ENCODE data around the gene SLC12A1. TPM values are rescaled to one million over a fixed set of nuclear protein-coding genes. Genes with fewer than 3 reads are reported as not detected.
A peak's percentile ranks its signal among the peaks of the same experiment; 100 is the strongest.

Gene SLC12A1
- total and polyA plus RNA-seq, 2 of the 8 experiments (the other 6 are each of a cell fraction or from before 2014, with no cell fraction given) = 0.63 to 1.0 TPM

GRCh38 chr15:48352474-48353072, 146.5 kb downstream of the SLC12A1 start:
- Histone ChIP-seq H2BK20ac (ENCODE audit: low read length) (no peak overlapping the region), H3K9ac (replicated peaks in 1 of 4; ENCODE audit: extremely low read depth in 1 of 4, low read depth in 3 of 4, low read length in 3 of 4) (no peak overlapping the region), H2AK5ac (ENCODE audit: low read depth, low read length) (no peak overlapping the region), H2BK12ac (ENCODE audit: low read depth, low read length) (no peak overlapping the region), H2AFZ (ENCODE audit: low read length) (no peak overlapping the region), H3K79me1 (ENCODE audit: low read depth, low read length) (no peaks in the 10 kb centered on the region), H3K4ac (replicated peaks; ENCODE audit: insufficient read length, low read depth, low read length) (no peak overlapping the region), H2BK120ac (replicated peaks; ENCODE audit: low read depth, low read length) (no peak overlapping the region), H4K5ac (ENCODE audit: insufficient read length, low read depth, low read length) (no peak overlapping the region), H3K4me3 (ENCODE audit: extremely low read depth in 1 of 4, insufficient read depth in 2 of 4, low read depth in 3 of 4, low read length in 4 of 4) (no peak overlapping the region), H3K79me2 (ENCODE audit: control insufficient read depth in 1 of 2, insufficient read depth in 2 of 2, low read length in 2 of 2) (no peaks in the 10 kb centered on the region), H4K8ac (ENCODE audit: extremely low read depth, insufficient read depth, low read length) (no peak overlapping the region), H3K36me3 (ENCODE audit: control insufficient read depth in 2 of 4, insufficient read depth in 4 of 4, low read length in 3 of 4) (no peaks in the 10 kb centered on the region), H3K23me2 (ENCODE audit: low read depth, low read length) (no peaks in the 10 kb centered on the region), H3K18ac (ENCODE audit: extremely low read depth, low read length) (no peak overlapping the region), H3K14ac (ENCODE audit: insufficient read length) (no peak overlapping the region), H3K56ac (replicated peaks; ENCODE audit: insufficient read length, low read depth, low read length) (no peak overlapping the region), H3K27me3 (replicated peaks in 1 of 4; ENCODE audit: control insufficient read depth in 3 of 4, extremely low read depth in 1 of 4, insufficient read depth in 3 of 4, low read length in 3 of 4) (no peaks in the 10 kb centered on the region), H2BK5ac (ENCODE audit: low read depth, low read length) (no peak overlapping the region), H2BK15ac (ENCODE audit: low read length) (no peak overlapping the region), H3K27ac (ENCODE audit: low read depth, low read length) (no peak overlapping the region), H3K23ac (ENCODE audit: insufficient read length) (no peak overlapping the region), H3K4me2 (ENCODE audit: insufficient read depth in 1 of 2, low read depth in 2 of 2, low read length in 2 of 2) (no peak overlapping the region), H4K20me1 (replicated peaks in 1 of 2; ENCODE audit: control insufficient read depth in 1 of 2, insufficient read depth in 2 of 2, low read length in 2 of 2) (no peaks in the 10 kb centered on the region), H4K91ac (replicated peaks; ENCODE audit: insufficient read length, low read length) (no peak overlapping the region), H3K4me1 (replicated peaks in 1 of 4; ENCODE audit: control insufficient read depth in 3 of 4, insufficient read depth in 4 of 4, low read length in 3 of 4) (peaks cover 0 to 5% (median 1%) of the 10 kb centered on the region in 4 experiments; a peak in 2 of 7 replicates), H3K9me3 (ENCODE audit: insufficient read depth in 2 of 2, low read depth in 1 of 2, low read length in 1 of 2) (no peaks in the 10 kb centered on the region)
- DNase-seq (ENCODE audit: low read depth in 1 of 2, low spot score in 2 of 2) = peak in 1 of 2 experiments; percentile 19
- ChIA-PET CTCF (ENCODE audit: partially characterized antibody) (interaction anchor here (0.6 to 3.9 kb wide), 32 partner anchors 8 to 1557 kb away, joined by 3 to 43 read pairs (median 3); no protein-coding TSS in a partner anchor), POLR2A (ENCODE audit: partially characterized antibody) (no interaction called here)
- peak; percentile 70 for FAIRE-seq
- TF ChIP-seq RAD21 (IDR thresholded peaks at IDR 0.05 in 1 of 2, conservative IDR thresholded peaks at IDR 0.05 in 1 of 2; ENCODE audit: low read depth in 2 of 2, low read length in 2 of 2) (peak; percentile 81 to 89), TEAD4 (IDR thresholded peaks at IDR 0.05; ENCODE audit: low read depth, low read length) (peak; percentile 86), CTCF (IDR thresholded peaks at IDR 0.05; ENCODE audit: control extremely low read depth in 1 of 3, insufficient read depth in 1 of 3, low read depth in 1 of 3, low read length in 3 of 3) (peak in 2 of 3 experiments; percentile 77 to 80; a peak in 3 of 4 replicates), SAP30 (IDR thresholded peaks at IDR 0.05; ENCODE audit: insufficient read depth, insufficient replicate concordance, low read length) (no peak)
- 49% methylated on average over 6 of the region's 6 CpGs; no CpG with 5 or more reads in 1 of the 2 experiments for WGBS, 2 experiments (ENCODE audit: extremely low coverage in 1 of 2, insufficient coverage in 1 of 2, insufficient read length in 1 of 2, insufficient replicate concordance in 2 of 2, low coverage in 1 of 2, low lambda C conversion rate in 2 of 2, missing lambda C conversion rate in 1 of 2)

Data from H1 (cell line).